IPS-15b (cell line): Measurements from ENCODE around the gene POU2AF1.

Experiments
- H3K27me3 ChIP-seq: one replicate; pipeline ENCODE4 v1.6.1; 2013; ENCODE audit warnings: low read length; ENCODE audit not compliant: control insufficient read depth, insufficient read depth
- H3K36me3 ChIP-seq: one replicate; pipeline ENCODE4 v1.6.1; 2013; ENCODE audit warnings: low read length; ENCODE audit not compliant: control insufficient read depth, insufficient read depth
- H3K4me1 ChIP-seq: one replicate; pipeline ENCODE4 v1.6.1; 2013; ENCODE audit warnings: mild to moderate bottlenecking, low read length; ENCODE audit not compliant: control insufficient read depth, insufficient read depth
- H3K4me3 ChIP-seq: one replicate; pipeline ENCODE4 v1.5.1; 2013; ENCODE audit warnings: low read depth, low read length
- H3K9ac ChIP-seq: one replicate; pipeline ENCODE4 v1.6.1; 2013; ENCODE audit warnings: low read depth, mild to moderate bottlenecking, low read length
- H3K9me3 ChIP-seq: one replicate; pipeline ENCODE4 v1.6.1; 2013; ENCODE audit warnings: mild to moderate bottlenecking, low read length; ENCODE audit not compliant: control insufficient read depth, insufficient read depth

Gene POU2AF1

GRCh38 chr11:111364503-111364902, 14.6 kb downstream of the POU2AF1 start:
- H3K4me3 ChIP-seq: no peak overlapping the region
- no peaks in the 10 kb centered on the region for H3K4me1 ChIP-seq
- H3K9ac ChIP-seq: no peak overlapping the region
- no peaks in the 10 kb centered on the region for H3K9me3 ChIP-seq
- H3K27me3 ChIP-seq: no peaks in the 10 kb centered on the region
- H3K36me3 ChIP-seq: no peaks in the 10 kb centered on the region

GRCh38 chr11:111363985-111364384, 15.1 kb downstream of the POU2AF1 start:
- Histone ChIP-seq H3K4me3 (no peak overlapping the region), H3K4me1 (no peaks in the 10 kb centered on the region), H3K27me3 (no peaks in the 10 kb centered on the region), H3K36me3 (no peaks in the 10 kb centered on the region), H3K9ac (no peak overlapping the region), H3K9me3 (no peaks in the 10 kb centered on the region)

- Histone ChIP-seq H3K9ac (no peak overlapping the region), H3K4me3 (no peak overlapping the region), H3K27me3 (no peaks in the 10 kb centered on the region), H3K4me1 (no peaks in the 10 kb centered on the region), H3K36me3 (no peaks in the 10 kb centered on the region), H3K9me3 (no peaks in the 10 kb centered on the region)
Measured at GRCh38 chr11:111362887-111363411, 16.1 kb downstream of the POU2AF1 start.

GRCh38 chr11:111361874-111362273, 17.2 kb downstream of the POU2AF1 start:
- Histone ChIP-seq H3K9me3 (no peaks in the 10 kb centered on the region), H3K27me3 (no peaks in the 10 kb centered on the region), H3K36me3 (no peaks in the 10 kb centered on the region), H3K4me1 (no peaks in the 10 kb centered on the region), H3K9ac (no peak overlapping the region), H3K4me3 (no peak overlapping the region)

- Histone ChIP-seq H3K36me3 (no peaks in the 10 kb centered on the region), H3K9ac (no peak overlapping the region), H3K4me1 (no peaks in the 10 kb centered on the region), H3K27me3 (no peaks in the 10 kb centered on the region), H3K4me3 (no peak overlapping the region), H3K9me3 (no peaks in the 10 kb centered on the region)
Measured at GRCh38 chr11:111361052-111361801, 17.8 kb downstream of the POU2AF1 start.

- Histone ChIP-seq H3K9ac (no peak overlapping the region), H3K4me3 (no peak overlapping the region)
Measured at GRCh38 chr11:111360150-111361043, 18.7 kb downstream of the POU2AF1 start.

GRCh38 chr11:111359223-111360149, 19.6 kb downstream of the POU2AF1 start:
- Histone ChIP-seq H3K9me3 (no peaks in the 10 kb centered on the region), H3K4me1 (no peaks in the 10 kb centered on the region), H3K27me3 (no peaks in the 10 kb centered on the region), H3K36me3 (no peaks in the 10 kb centered on the region), H3K9ac (no peak overlapping the region), H3K4me3 (no peak overlapping the region)

More at GRCh38 chr11:111360150-111361043, 18.7 kb downstream of the POU2AF1 start:
- Histone ChIP-seq H3K36me3 (no peaks in the 10 kb centered on the region), H3K27me3 (no peaks in the 10 kb centered on the region), H3K4me1 (no peaks in the 10 kb centered on the region), H3K9me3 (no peaks in the 10 kb centered on the region)

GRCh38 chr11:111358038-111359001, 20.8 kb downstream of the POU2AF1 start:
- no peak overlapping the region for H3K9ac ChIP-seq
- no peaks in the 10 kb centered on the region for H3K36me3 ChIP-seq
- no peaks in the 10 kb centered on the region for H3K4me1 ChIP-seq
- no peaks in the 10 kb centered on the region for H3K9me3 ChIP-seq
- no peak overlapping the region for H3K4me3 ChIP-seq
- H3K27me3 ChIP-seq: no peaks in the 10 kb centered on the region

GRCh38 chr11:111357150-111358037, 21.7 kb downstream of the POU2AF1 start:
- Histone ChIP-seq H3K27me3 (no peaks in the 10 kb centered on the region), H3K9me3 (no peaks in the 10 kb centered on the region), H3K36me3 (no peaks in the 10 kb centered on the region), H3K9ac (no peak overlapping the region), H3K4me3 (no peak overlapping the region), H3K4me1 (no peaks in the 10 kb centered on the region)

- Histone ChIP-seq H3K4me1 (no peaks in the 10 kb centered on the region), H3K27me3 (no peaks in the 10 kb centered on the region), H3K36me3 (no peaks in the 10 kb centered on the region), H3K9ac (no peak overlapping the region), H3K9me3 (no peaks in the 10 kb centered on the region), H3K4me3 (no peak overlapping the region)
Measured at GRCh38 chr11:111356660-111357048, 22.4 kb downstream of the POU2AF1 start.
